GM12891 (cell line): ENCODE measurements around the gene ULK2.

Experiments used
- DNase-seq: peaks from one replicate; pipeline ENCODE4 v3.0.0; 2011; ENCODE audit warnings: low spot score; ENCODE audit not compliant: insufficient read length
- FAIRE-seq: peaks from 2 replicates; lab custom pipeline; 2011; peaks lifted over from hg19 to GRCh38; lab: Jason Lieb, UNC
- PAX5 ChIP-seq: IDR thresholded peaks from 2 replicates; pipeline ENCODE4 v1.6.1; 2011; ENCODE audit warnings: low read length, moderate library complexity, mild to moderate bottlenecking; ENCODE audit not compliant: insufficient read depth, severe bottlenecking
- POLR2A ChIP-seq: IDR thresholded peaks from 2 replicates; pipeline ENCODE4 v1.6.1; 2011; ENCODE audit warnings: low read depth, low read length, control low read depth
- POLR2AphosphoS5 ChIP-seq: IDR thresholded peaks from 2 replicates; pipeline ENCODE4 v1.6.1; 2011; ENCODE audit warnings: low read depth, low read length, control low read depth
- POU2F2 ChIP-seq: IDR thresholded peaks from 2 replicates; pipeline ENCODE4 v1.6.1; 2011; ENCODE audit warnings: low read depth, mild to moderate bottlenecking, control low read depth, low read length, moderate library complexity
- SPI1 ChIP-seq: IDR thresholded peaks from 2 replicates; pipeline ENCODE4 v1.6.1; 2011; ENCODE audit warnings: low read depth, low read length, control low read depth
- TAF1 ChIP-seq: IDR thresholded peaks from 2 replicates; pipeline ENCODE4 v1.6.1; 2011; ENCODE audit warnings: low read depth, low read length, control low read depth

Gene ULK2

GRCh38 chr17:19756546-19756945, 111.2 kb downstream of the ULK2 start:
- TF ChIP-seq TAF1 = no peak
- TF ChIP-seq SPI1 = no peak
- no peak for TF ChIP-seq PAX5
- no peak for TF ChIP-seq POLR2A
- no peak for TF ChIP-seq POU2F2
- TF ChIP-seq POLR2AphosphoS5 = no peak
- DNase-seq = no peak

GRCh38 chr17:19755821-19756510, 111.8 kb downstream of the ULK2 start:
- DNase-seq (no peak), FAIRE-seq (peak; percentile 90)
- TF ChIP-seq TAF1 (no peak), POLR2A (no peak), PAX5 (no peak), POLR2AphosphoS5 (no peak), POU2F2 (no peak; the same call in 1 of the 2 replicates), SPI1 (no peak)

More at GRCh38 chr17:19756546-19756945, 111.2 kb downstream of the ULK2 start:
- peak; percentile 35 for FAIRE-seq

- TF ChIP-seq TAF1 (no peak), SPI1 (no peak), POLR2AphosphoS5 (no peak), POLR2A (no peak), POU2F2 (no peak), PAX5 (no peak)
- no peak for FAIRE-seq
- no peak for DNase-seq
Measured at GRCh38 chr17:19755392-19755791, 112.3 kb downstream of the ULK2 start.

- FAIRE-seq (peak; percentile 51), DNase-seq (no peak)
- TF ChIP-seq SPI1 (no peak), POLR2AphosphoS5 (no peak), POU2F2 (no peak), TAF1 (no peak), PAX5 (no peak), POLR2A (no peak)
Measured at GRCh38 chr17:19753661-19754463, 113.9 kb downstream of the ULK2 start.

- TF ChIP-seq POLR2AphosphoS5 = no peak
- TF ChIP-seq POU2F2 = no peak
- TF ChIP-seq SPI1 = no peak
- TF ChIP-seq POLR2A = no peak
- no peak for TF ChIP-seq PAX5
- TF ChIP-seq TAF1 = no peak
- DNase-seq (no peak), FAIRE-seq (peak; percentile 41)
Measured at GRCh38 chr17:19753051-19753509, 114.7 kb downstream of the ULK2 start.

- FAIRE-seq (no peak), DNase-seq (no peak)
- TF ChIP-seq POLR2A (no peak), TAF1 (no peak)
Measured at GRCh38 chr17:19752216-19753050, 115.3 kb downstream of the ULK2 start.

GRCh38 chr17:19750835-19751234, 116.9 kb downstream of the ULK2 start:
- no peak for DNase-seq
- no peak for FAIRE-seq
- TF ChIP-seq POLR2A (no peak), POU2F2 (no peak), TAF1 (no peak), PAX5 (no peak), SPI1 (no peak), POLR2AphosphoS5 (no peak)

- DNase-seq (no peak), FAIRE-seq (no peak)
- TF ChIP-seq POLR2AphosphoS5 (no peak), POU2F2 (no peak), TAF1 (no peak), SPI1 (no peak), POLR2A (no peak), PAX5 (no peak)
Measured at GRCh38 chr17:19750020-19750572, 117.6 kb downstream of the ULK2 start.

GRCh38 chr17:19748807-19749193, 118.9 kb downstream of the ULK2 start:
- FAIRE-seq (no peak), DNase-seq (no peak)
- TF ChIP-seq SPI1 = no peak
- TF ChIP-seq TAF1 = no peak
- no peak for TF ChIP-seq POLR2AphosphoS5
- TF ChIP-seq POLR2A = no peak
- no peak for TF ChIP-seq PAX5
- no peak for TF ChIP-seq POU2F2
